ENCODE data around the gene THEM4.
"Not testable (repeated sequence)": the region's sequence is repeated elsewhere in the genome, so short reads cannot be mapped to it uniquely, and the experiment has no call there.

THEM4 gene

GRCh38 chr1:151892190-151892589, 17.1 kb downstream of the THEM4 start:
- no peak for DNase-seq

GRCh38 chr1:151891512-151891911, 17.8 kb downstream of the THEM4 start:
- DNase-seq = no peak

GRCh38 chr1:151888972-151889570, 20.2 kb downstream of the THEM4 start:
- no peak for DNase-seq

GRCh38 chr1:151887028-151887427, 22.3 kb downstream of the THEM4 start:
- no peak for DNase-seq

GRCh38 chr1:151885479-151885878, 23.8 kb downstream of the THEM4 start:
- no peak for DNase-seq

GRCh38 chr1:151884879-151885278, 24.4 kb downstream of the THEM4 start:
- DNase-seq = not testable (repeated sequence)

- DNase-seq = not testable (repeated sequence)
These were observed 24.9 kb downstream of the THEM4 start for GRCh38 chr1:151884445-151884844.

- not testable (repeated sequence) for DNase-seq
These were observed 25.4 kb downstream of the THEM4 start for GRCh38 chr1:151883898-151884297.

- not testable (repeated sequence) for DNase-seq
These were observed 26.4 kb downstream of the THEM4 start for GRCh38 chr1:151882918-151883317.

- no peak for DNase-seq
These were observed 26.8 kb downstream of the THEM4 start for GRCh38 chr1:151882466-151882865.

GRCh38 chr1:151881479-151881878, 27.8 kb downstream of the THEM4 start:
- no peak for DNase-seq

GRCh38 chr1:151875419-151876097, 33.8 kb downstream of the THEM4 start:
- no peak for DNase-seq

- not testable (repeated sequence) for DNase-seq
These were observed 36.5 kb downstream of the THEM4 start for GRCh38 chr1:151872776-151873175.

GRCh38 chr1:151871284-151872030, 37.9 kb downstream of the THEM4 start:
- no peak for DNase-seq

- DNase-seq = no peak
These were observed 40.8 kb downstream of the THEM4 start for GRCh38 chr1:151868486-151868885.

GRCh38 chr1:151867765-151868411, 41.4 kb downstream of the THEM4 start:
- DNase-seq = no peak

- DNase-seq = no peak
These were observed 42.0 kb downstream of the THEM4 start for GRCh38 chr1:151867321-151867720.

GRCh38 chr1:151864411-151864810, 44.9 kb downstream of the THEM4 start:
- no peak for DNase-seq

- DNase-seq = no peak
These were observed 46.7 kb downstream of the THEM4 start for GRCh38 chr1:151862604-151863003.

- no peak for DNase-seq
These were observed 48.7 kb downstream of the THEM4 start for GRCh38 chr1:151860504-151861187.

- DNase-seq = no peak
These were observed 49.4 kb downstream of the THEM4 start for GRCh38 chr1:151859891-151860293.

- DNase-seq = no peak
These were observed 50.2 kb downstream of the THEM4 start for GRCh38 chr1:151858886-151859665.

All from activated T-cell treated with anti-CD3 and anti-CD28 coated beads, Interleukin-2, amount 50 U/mL, for 48 hours (primary cell).